ENCODE data around the gene ARHGAP31. TPM values are rescaled to one million over a fixed set of nuclear protein-coding genes. Genes with fewer than 3 reads are reported as not detected.
"Not testable (repeated sequence)": the region's sequence is repeated elsewhere in the genome, so short reads cannot be mapped to it uniquely, and the experiment has no call there.

ARHGAP31 gene
- total and polyA plus RNA-seq, 2 experiments from 2014 or later = 8.1 to 15.3 TPM

DNA sequence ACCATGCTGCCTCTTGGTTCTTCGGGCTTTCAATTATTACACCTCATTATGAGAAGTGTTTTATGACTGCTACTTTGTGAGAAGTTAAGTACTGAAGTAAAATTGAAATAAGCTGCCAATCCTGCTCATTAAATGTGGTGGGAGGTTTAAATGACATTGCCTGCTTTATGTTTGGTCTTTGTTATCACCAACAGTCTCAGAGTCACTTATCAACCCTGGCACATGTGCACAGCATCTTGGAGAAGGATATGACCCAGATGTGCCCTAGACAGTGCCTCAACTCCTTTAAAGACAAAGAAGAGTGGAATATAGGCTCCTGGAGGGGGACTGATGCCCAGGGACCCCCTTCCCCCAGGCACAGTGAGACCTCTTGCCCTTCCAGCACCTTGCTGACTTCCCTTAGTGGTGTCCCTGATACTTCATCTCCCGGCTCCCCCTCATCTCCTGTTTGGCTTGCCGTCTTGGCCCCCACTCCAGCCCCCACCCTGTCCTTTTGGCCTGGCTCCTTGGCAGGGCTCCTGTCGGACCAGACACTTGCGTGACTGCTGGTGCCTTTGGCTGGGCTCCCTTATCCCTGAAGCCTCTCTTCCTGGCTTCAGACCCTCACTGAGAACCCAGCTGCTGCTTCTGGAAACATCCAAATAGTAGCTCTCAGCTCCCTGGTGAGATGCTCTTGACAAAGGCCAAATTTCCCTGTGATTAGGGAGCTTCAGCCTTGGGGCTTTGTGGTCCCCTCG, 39.8 kb downstream of the ARHGAP31 start:
- Histone ChIP-seq H3K79me2 (ENCODE audit: insufficient read depth) (peaks cover 78% of the 10 kb centered on the region), H3K9me2 (ENCODE audit: insufficient read depth) (no peaks in the 10 kb centered on the region), H3K4me2 (ENCODE audit: unreplicated experiment) (no peak overlapping the region), H3K9me3 (ENCODE audit: low read depth) (no peaks in the 10 kb centered on the region), H3K27ac (no peak overlapping the region), H3K4me3 (no peak overlapping the region), H2AFZ (no peak overlapping the region), H4K20me1 (ENCODE audit: insufficient read depth) (no peaks in the 10 kb centered on the region), H3K4me1 (ENCODE audit: insufficient read depth) (peaks cover 10% of the 10 kb centered on the region), H3F3A (ENCODE audit: insufficient read depth) (no peaks in the 10 kb centered on the region; the same call in 1 of the 2 replicates), H3K36me3 (ENCODE audit: low read depth) (peaks cover 13% of the 10 kb centered on the region; the same call in 1 of the 2 replicates), H3K9ac (no peak overlapping the region), H3K27me3 (replicated peaks; ENCODE audit: insufficient read depth) (no peaks in the 10 kb centered on the region)
- DNase-seq = no peak
- TF ChIP-seq EZH2 (IDR thresholded peaks at IDR 0.05; ENCODE audit: insufficient read depth, poor library complexity, severe bottlenecking) = no peak
- TF ChIP-seq EZH2phosphoT487 (IDR thresholded peaks at IDR 0.05; ENCODE audit: insufficient read depth, low read depth) = no peak
- WGBS, 2 experiments (ENCODE audit: low coverage in 1 of 2, low lambda C conversion rate in 2 of 2, missing lambda C conversion rate in 2 of 2) = 35 to 49% methylated on average over 4 to 6 of the region's 6 CpGs
- in situ Hi-C loops (cut with MboI) = no loop called here

- H3K9me3 ChIP-seq (ENCODE audit: low read depth) = no peaks in the 10 kb centered on the region
- H4K20me1 ChIP-seq (ENCODE audit: insufficient read depth) = no peaks in the 10 kb centered on the region
- H3K4me2 ChIP-seq (ENCODE audit: unreplicated experiment) = no peak overlapping the region
- no peak for DNase-seq
- peaks cover 4% of the 10 kb centered on the region for H3K4me1 ChIP-seq (ENCODE audit: insufficient read depth)
- no peak overlapping the region for H3K9ac ChIP-seq
- in situ Hi-C loops (cut with MboI) = no loop called here
- H3F3A ChIP-seq (ENCODE audit: insufficient read depth) = no peaks in the 10 kb centered on the region
- no peaks in the 10 kb centered on the region for H3K27me3 ChIP-seq (replicated peaks; ENCODE audit: insufficient read depth)
- H3K9me2 ChIP-seq (ENCODE audit: insufficient read depth) = no peaks in the 10 kb centered on the region
- peaks cover 79% of the 10 kb centered on the region for H3K79me2 ChIP-seq (ENCODE audit: insufficient read depth)
- H2AFZ ChIP-seq = no peak overlapping the region
- TF ChIP-seq EZH2 (IDR thresholded peaks at IDR 0.05; ENCODE audit: insufficient read depth, poor library complexity, severe bottlenecking) (no peak), EZH2phosphoT487 (IDR thresholded peaks at IDR 0.05; ENCODE audit: insufficient read depth, low read depth) (no peak)
- peaks cover 13% of the 10 kb centered on the region; the same call in 1 of the 2 replicates for H3K36me3 ChIP-seq (ENCODE audit: low read depth)
- no peak overlapping the region for H3K27ac ChIP-seq
- no peak overlapping the region for H3K4me3 ChIP-seq
- 69 to 73% methylated on average over 5 of the region's 5 CpGs for WGBS, 2 experiments (ENCODE audit: low coverage in 1 of 2, low lambda C conversion rate in 2 of 2, missing lambda C conversion rate in 2 of 2)
Observed at GRCh38 chr3:119336823-119337222, 42.6 kb downstream of the ARHGAP31 start.

DNA sequence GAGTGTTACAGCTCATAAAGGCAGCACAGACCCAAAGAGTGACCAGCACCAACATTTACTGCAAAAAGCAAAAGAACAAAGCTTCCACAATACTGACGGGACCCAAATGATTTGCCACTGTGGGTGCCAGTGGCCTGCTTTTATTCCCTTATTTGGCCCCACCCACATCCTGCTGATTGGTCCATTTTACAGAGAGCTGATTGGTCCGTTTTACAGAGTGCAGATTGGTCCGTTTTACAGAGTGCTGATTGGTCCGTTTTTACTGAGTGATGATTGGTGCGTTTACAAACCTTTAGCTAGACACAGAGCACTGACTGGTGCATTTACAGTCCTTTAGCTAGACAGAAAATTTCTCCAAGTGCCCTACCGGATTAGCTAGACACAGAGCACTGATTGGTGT, 43.2 kb downstream of the ARHGAP31 start:
- H3K9me3 ChIP-seq (ENCODE audit: low read depth); H3K27me3 ChIP-seq (replicated peaks; ENCODE audit: insufficient read depth); H3K27ac ChIP-seq; H3K4me1 ChIP-seq (ENCODE audit: insufficient read depth); DNase-seq; H3K9ac ChIP-seq; H3K4me3 ChIP-seq; H3K9me2 ChIP-seq (ENCODE audit: insufficient read depth); H3F3A ChIP-seq (ENCODE audit: insufficient read depth); H3K4me2 ChIP-seq (ENCODE audit: unreplicated experiment); H4K20me1 ChIP-seq (ENCODE audit: insufficient read depth); in situ Hi-C loops (cut with MboI); H2AFZ ChIP-seq: not testable (repeated sequence)
- H3K79me2 ChIP-seq (ENCODE audit: insufficient read depth) = peaks cover 85% of the 10 kb centered on the region
- H3K36me3 ChIP-seq (ENCODE audit: low read depth) = peaks cover 13% of the 10 kb centered on the region; the same call in 1 of the 2 replicates
- 94 to 97% methylated on average over 6 of the region's 6 CpGs for WGBS, 2 experiments (ENCODE audit: low coverage in 1 of 2, low lambda C conversion rate in 2 of 2, missing lambda C conversion rate in 2 of 2)

- Histone ChIP-seq H3K27me3 (replicated peaks; ENCODE audit: insufficient read depth) (no peaks in the 10 kb centered on the region), H3K4me3 (no peak overlapping the region), H3K4me2 (ENCODE audit: unreplicated experiment) (no peak overlapping the region), H4K20me1 (ENCODE audit: insufficient read depth) (no peaks in the 10 kb centered on the region), H3K4me1 (ENCODE audit: insufficient read depth) (no peaks in the 10 kb centered on the region), H3K36me3 (ENCODE audit: low read depth) (peaks cover 13% of the 10 kb centered on the region; the same call in 1 of the 2 replicates), H2AFZ (no peak overlapping the region), H3K9me2 (ENCODE audit: insufficient read depth) (no peaks in the 10 kb centered on the region), H3K9ac (no peak overlapping the region), H3K79me2 (ENCODE audit: insufficient read depth) (peaks cover 88% of the 10 kb centered on the region), H3K9me3 (ENCODE audit: low read depth) (no peaks in the 10 kb centered on the region), H3K27ac (no peak overlapping the region), H3F3A (ENCODE audit: insufficient read depth) (no peaks in the 10 kb centered on the region)
- in situ Hi-C loops (cut with MboI) = no loop called here
- no peak for TF ChIP-seq EZH2 (IDR thresholded peaks at IDR 0.05; ENCODE audit: insufficient read depth, poor library complexity, severe bottlenecking)
- TF ChIP-seq EZH2phosphoT487 (IDR thresholded peaks at IDR 0.05; ENCODE audit: insufficient read depth, low read depth) = no peak
- DNase-seq = no peak
Observed at GRCh38 chr3:119338754-119339153, 44.6 kb downstream of the ARHGAP31 start.

Measured in GM23248 (cell line).